T-helper 2 cell treated with Interferon-gamma antibody and Interleukin-4, amounts not matched to agents 100 ng/mL and 5 ng/mL, for 36 hours (primary cell): ENCODE results near the gene HDAC6. TPM values are rescaled to one million over a fixed set of nuclear protein-coding genes. Genes with fewer than 3 reads are reported as not detected.

Experiments used
- intact Hi-C: fragments of 100-400 bp; cut with micrococcal nuclease; formaldehyde crosslinking; loops from one replicate; pipeline ENCODE4 v1.15.1; 2023
- total RNA-seq: library from RNA; stranded (reverse); gene quantifications from 2 replicates; pipeline ENCODE4 v1.2.3, GENCODE V29; 2022

Gene HDAC6
- total RNA-seq, result 87.1 and 92.1 TPM in 2 replicates

GRCh38 chrX:48801280-48802088, at the start of gene HDAC6:
TSS of gene HDAC6 (plus strand) at chrX:48802067. CDS start at chrX:48802693, 626 bp downstream.
- intact Hi-C loops, result loop anchor here (1.0 to 10.0 kb wide), 12 partner anchors 64 to 1149 kb away; partner anchors contain the start of genes ELK1, FTSJ1, GPKOW and PIM2

GRCh38 chrX:48752498-48752897, 49.4 kb upstream of the HDAC6 start:
- intact Hi-C loops, result no loop called here

- intact Hi-C loops, result no loop called here
Observed at GRCh38 chrX:48753708-48754228, 48.1 kb upstream of the HDAC6 start.

GRCh38 chrX:48754238-48754637, 47.6 kb upstream of the HDAC6 start:
- intact Hi-C loops, result no loop called here

- intact Hi-C loops, result no loop called here
Observed at GRCh38 chrX:48761674-48762471, 40.0 kb upstream of the HDAC6 start, which contains the start of gene GLOD5. TSS of gene GLOD5 (plus strand) at chrX:48761747. CDS start at chrX:48761791, 44 bp downstream.

GRCh38 chrX:48769230-48769629, 32.6 kb upstream of the HDAC6 start:
- intact Hi-C loops, result no loop called here

GRCh38 chrX:48770296-48770695, 31.6 kb upstream of the HDAC6 start:
- intact Hi-C loops, result no loop called here

GRCh38 chrX:48772602-48773001, 29.3 kb upstream of the HDAC6 start:
- intact Hi-C loops, result no loop called here

GRCh38 chrX:48776818-48777439, 24.9 kb upstream of the HDAC6 start:
- intact Hi-C loops, result no loop called here

- intact Hi-C loops, result no loop called here
Observed at GRCh38 chrX:48779399-48779798, 22.5 kb upstream of the HDAC6 start.

- intact Hi-C loops, result no loop called here
Observed at GRCh38 chrX:48781705-48782104, 20.2 kb upstream of the HDAC6 start.

- intact Hi-C loops, result no loop called here
Observed at GRCh38 chrX:48782216-48782615, 19.7 kb upstream of the HDAC6 start.

- intact Hi-C loops, result no loop called here
Observed at GRCh38 chrX:48782795-48783194, 19.1 kb upstream of the HDAC6 start.

- intact Hi-C loops, result loop anchor here (5.0 kb wide), 1 partner anchor 47 kb away; no protein-coding TSS in a partner anchor
Observed at GRCh38 chrX:48784726-48785125, 17.1 kb upstream of the HDAC6 start.

GRCh38 chrX:48785186-48785539, 16.7 kb upstream of the HDAC6 start:
- intact Hi-C loops, result loop anchor here (5.0 kb wide), 1 partner anchor 48 kb away; no protein-coding TSS in a partner anchor

- intact Hi-C loops, result loop anchor here (5.0 kb wide), 1 partner anchor 48 kb away; no protein-coding TSS in a partner anchor
Observed at GRCh38 chrX:48785540-48786214, 16.2 kb upstream of the HDAC6 start.

- intact Hi-C loops, result loop anchor here (5.0 kb wide), 1 partner anchor 49 kb away; no protein-coding TSS in a partner anchor
Observed at GRCh38 chrX:48786341-48786800, 15.5 kb upstream of the HDAC6 start, which contains the start of gene GATA1. TSS of gene GATA1 (plus strand) at chrX:48786590. CDS start at chrX:48791110, 4,520 bp downstream.

- intact Hi-C loops, result loop anchor here (5.0 kb wide), 1 partner anchor 50 kb away; no protein-coding TSS in a partner anchor
Observed at GRCh38 chrX:48786825-48787504, 14.9 kb upstream of the HDAC6 start.
